ENCODE measurements around the gene AP4S1. TPM values are rescaled to one million over a fixed set of nuclear protein-coding genes. Genes with fewer than 3 reads are reported as not detected.

The AP4S1 gene
- total and polyA plus RNA-seq, 2 of the 8 experiments (the other 6 are each of a cell fraction or from before 2014, with no cell fraction given): 2.8 to 9.9 TPM

GRCh38 chr14:31038521-31039166, 13.2 kb downstream of the AP4S1 start:
- Histone ChIP-seq H4K5ac (ENCODE audit: insufficient read length, low read depth, low read length) (no peak overlapping the region), H3K27ac (ENCODE audit: low read depth, low read length) (no peak overlapping the region), H3K14ac (ENCODE audit: insufficient read length) (no peak overlapping the region), H2BK12ac (ENCODE audit: low read depth, low read length) (no peak overlapping the region), H3K4me1 (replicated peaks in 1 of 4; ENCODE audit: control insufficient read depth in 3 of 4, insufficient read depth in 4 of 4, low read length in 3 of 4) (peaks cover 0 to 3% (median 0%) of the 10 kb centered on the region in 4 experiments; a peak in 3 of 7 replicates), H3K9ac (replicated peaks in 1 of 4; ENCODE audit: extremely low read depth in 1 of 4, low read depth in 3 of 4, low read length in 3 of 4) (no peak overlapping the region), H4K8ac (ENCODE audit: extremely low read depth, insufficient read depth, low read length) (no peak overlapping the region), H4K20me1 (replicated peaks in 1 of 2; ENCODE audit: control insufficient read depth in 1 of 2, insufficient read depth in 2 of 2, low read length in 2 of 2) (no peaks in the 10 kb centered on the region), H2AFZ (ENCODE audit: low read length) (no peak overlapping the region), H3K23me2 (ENCODE audit: low read depth, low read length) (no peaks in the 10 kb centered on the region), H2BK120ac (replicated peaks; ENCODE audit: low read depth, low read length) (no peak overlapping the region), H3K36me3 (ENCODE audit: control insufficient read depth in 2 of 4, insufficient read depth in 4 of 4, low read length in 3 of 4) (no peaks in the 10 kb centered on the region), H3K79me1 (ENCODE audit: low read depth, low read length) (no peaks in the 10 kb centered on the region), H3K79me2 (ENCODE audit: control insufficient read depth in 1 of 2, insufficient read depth in 2 of 2, low read length in 2 of 2) (no peaks in the 10 kb centered on the region), H3K23ac (ENCODE audit: insufficient read length) (no peak overlapping the region), H2BK15ac (ENCODE audit: low read length) (no peak overlapping the region), H3K4ac (replicated peaks; ENCODE audit: insufficient read length, low read depth, low read length) (no peak overlapping the region), H2BK20ac (ENCODE audit: low read length) (no peak overlapping the region), H3K4me3 (ENCODE audit: extremely low read depth in 1 of 4, insufficient read depth in 2 of 4, low read depth in 3 of 4, low read length in 4 of 4) (no peak overlapping the region), H3K27me3 (replicated peaks in 1 of 4; ENCODE audit: control insufficient read depth in 3 of 4, extremely low read depth in 1 of 4, insufficient read depth in 3 of 4, low read length in 3 of 4) (no peaks in the 10 kb centered on the region), H2BK5ac (ENCODE audit: low read depth, low read length) (no peak overlapping the region), H3K9me3 (ENCODE audit: insufficient read depth in 2 of 2, low read depth in 1 of 2, low read length in 1 of 2) (no peaks in the 10 kb centered on the region), H3K56ac (replicated peaks; ENCODE audit: insufficient read length, low read depth, low read length) (no peak overlapping the region), H3K4me2 (ENCODE audit: insufficient read depth in 1 of 2, low read depth in 2 of 2, low read length in 2 of 2) (no peak overlapping the region), H2AK5ac (ENCODE audit: low read depth, low read length) (no peak overlapping the region), H4K91ac (replicated peaks; ENCODE audit: insufficient read length, low read length) (no peak overlapping the region), H3K18ac (ENCODE audit: extremely low read depth, low read length) (no peak overlapping the region)
- POLR2A ChIA-PET (ENCODE audit: partially characterized antibody): interaction anchor here (0.7 to 2.2 kb wide), 2 partner anchors 13 to 1302 kb away, joined by 4 to 13 read pairs; partner anchors contain the start of genes AP4S1 and STRN3
- FAIRE-seq: no peak
- WGBS, 2 experiments (ENCODE audit: extremely low coverage in 1 of 2, insufficient coverage in 1 of 2, insufficient read length in 1 of 2, insufficient replicate concordance in 2 of 2, low coverage in 1 of 2, low lambda C conversion rate in 2 of 2, missing lambda C conversion rate in 1 of 2): 53% methylated on average over 3 of the region's 3 CpGs; no CpG with 5 or more reads in 1 of the 2 experiments
- TF ChIP-seq TBP (IDR thresholded peaks at IDR 0.05; ENCODE audit: low read depth, low read length) (no peak), HDAC2 (IDR thresholded peaks at IDR 0.05; ENCODE audit: borderline replicate concordance in 1 of 2, low read depth in 2 of 2, low read length in 2 of 2) (no peak), CREB1 (IDR thresholded peaks at IDR 0.05) (no peak), KDM1A (IDR thresholded peaks at IDR 0.05; ENCODE audit: borderline replicate concordance, low read length) (no peak), MAFK (IDR thresholded peaks at IDR 0.05; ENCODE audit: low read depth, low read length) (no peak)
- DNase-seq (ENCODE audit: low read depth in 1 of 2, low spot score in 2 of 2): no peak
- CTCF ChIA-PET (ENCODE audit: partially characterized antibody): interaction anchor here (1.2 to 1.5 kb wide), 3 partner anchors 10 to 65 kb away, joined by 3 to 6 read pairs (median 4); no protein-coding TSS in a partner anchor
